Lung (tissue), 12 donors: ENCODE measurements around the gene PTCD2. TPM values are rescaled to one million over a fixed set of nuclear protein-coding genes. Genes with fewer than 3 reads are reported as not detected.

Experiments used
- ATAC-seq: fragments of 200-7000 bp; cut with Tn5 transposase; one replicate; pipeline ENCODE4 v1.9.1; 2020; ENCODE audit warnings: moderate number of reproducible peaks; ENCODE audit not compliant: insufficient read depth, low FRiP score
- DNase-seq, 3 donors: peaks; one replicate each; pipeline ENCODE4 v3.0.0-alpha.2; 2013 to 2017
- H3K27ac ChIP-seq, 2 donors: one replicate each; pipeline ENCODE4 v1.5.1; 2013; ENCODE audit warnings: mild to moderate bottlenecking in 2 of 2, moderate library complexity in 2 of 2, control low read depth in 1 of 2, inconsistent platforms in 1 of 2, low read depth in 1 of 2, low read length in 1 of 2
- H3K27me3 ChIP-seq, 3 donors: one replicate each; pipeline ENCODE4 v1.5.1; 2013; ENCODE audit warnings: low read length in 2 of 3; ENCODE audit not compliant: control insufficient read depth in 3 of 3, insufficient read depth in 3 of 3
- H3K36me3 ChIP-seq, 4 donors: one replicate each; pipeline ENCODE4 v1.5.1; 2013; ENCODE audit warnings: low read length in 4 of 4, mild to moderate bottlenecking in 1 of 4, moderate library complexity in 1 of 4; ENCODE audit not compliant: control insufficient read depth in 4 of 4, insufficient read depth in 4 of 4
- H3K4me1 ChIP-seq, 5 donors: one replicate each; pipeline ENCODE4 v1.5.1; 2013; ENCODE audit warnings: low read length in 5 of 5, mild to moderate bottlenecking in 2 of 5, moderate library complexity in 1 of 5; ENCODE audit not compliant: control insufficient read depth in 5 of 5, insufficient read depth in 5 of 5
- H3K4me3 ChIP-seq: one replicate; pipeline ENCODE4 v1.5.1; 2013; ENCODE audit warnings: mild to moderate bottlenecking, control low read depth, moderate library complexity
- H3K9ac ChIP-seq, 2 donors: one replicate each; pipeline ENCODE4 v1.5.1; 2013; ENCODE audit warnings: low read length in 2 of 2, control low read depth in 1 of 2; ENCODE audit not compliant: insufficient read depth in 1 of 2
- H3K9me3 ChIP-seq, 4 donors: one replicate each; pipeline ENCODE4 v1.5.1; 2013; ENCODE audit warnings: low read length in 3 of 4, mild to moderate bottlenecking in 1 of 4, moderate library complexity in 1 of 4; ENCODE audit not compliant: control insufficient read depth in 4 of 4, insufficient read depth in 3 of 4
- WGBS, 2 donors: extraction: QIAGEN DNeasy Blood & Tissue Kit; methylation state at CpG; one replicate each; pipeline ENCODE4 v1.1.7; 2013; 5-methylcytosine and 5-hydroxymethylcytosine counted together
- polyA plus RNA-seq, 2 donors: library from polyadenylated mRNA; stranded (reverse); fragments of 200-250 nt; gene quantifications; one replicate each; pipeline ENCODE4 v1.2.1, GENCODE V29; 2013
- total RNA-seq, 2 donors: library from RNA; depleted of rRNA in 1 of 2; stranded (reverse); fragments of >200 nt in 1 of 2; gene quantifications; one replicate each; pipeline ENCODE4 v1.2.1, GENCODE V29; 2014 to 2021
- TF ChIP-seq, protein P1 (sequence below): IDR thresholded peaks from 2 replicates; pipeline ENCODE4 v1.5.1; 2012; ENCODE audit warnings: mild to moderate bottlenecking; ENCODE audit errors: control extremely low read depth, extremely low read depth
- donor health status: control.
- donor health status: control.
- donor health status: Bipolar disorder and iron deficiency.
- donor health status: healthy.
- donor health status: DM: yes; HTN: yes; CAD: no.

Gene PTCD2
- total and polyA plus RNA-seq, 4 donors, result 1.9 to 12.0 (median 6.3) TPM

GRCh38 chr5:72283358-72283757, 36.8 kb upstream of the PTCD2 start:
- WGBS, 2 donors, result 77 to 83% methylated on average over 2 of the region's 2 CpGs
- TF ChIP-seq, protein P1, sequence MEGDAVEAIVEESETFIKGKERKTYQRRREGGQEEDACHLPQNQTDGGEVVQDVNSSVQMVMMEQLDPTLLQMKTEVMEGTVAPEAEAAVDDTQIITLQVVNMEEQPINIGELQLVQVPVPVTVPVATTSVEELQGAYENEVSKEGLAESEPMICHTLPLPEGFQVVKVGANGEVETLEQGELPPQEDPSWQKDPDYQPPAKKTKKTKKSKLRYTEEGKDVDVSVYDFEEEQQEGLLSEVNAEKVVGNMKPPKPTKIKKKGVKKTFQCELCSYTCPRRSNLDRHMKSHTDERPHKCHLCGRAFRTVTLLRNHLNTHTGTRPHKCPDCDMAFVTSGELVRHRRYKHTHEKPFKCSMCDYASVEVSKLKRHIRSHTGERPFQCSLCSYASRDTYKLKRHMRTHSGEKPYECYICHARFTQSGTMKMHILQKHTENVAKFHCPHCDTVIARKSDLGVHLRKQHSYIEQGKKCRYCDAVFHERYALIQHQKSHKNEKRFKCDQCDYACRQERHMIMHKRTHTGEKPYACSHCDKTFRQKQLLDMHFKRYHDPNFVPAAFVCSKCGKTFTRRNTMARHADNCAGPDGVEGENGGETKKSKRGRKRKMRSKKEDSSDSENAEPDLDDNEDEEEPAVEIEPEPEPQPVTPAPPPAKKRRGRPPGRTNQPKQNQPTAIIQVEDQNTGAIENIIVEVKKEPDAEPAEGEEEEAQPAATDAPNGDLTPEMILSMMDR, result no peak

GRCh38 chr5:72284559-72285423, 35.4 kb upstream of the PTCD2 start:
- TF ChIP-seq, protein P1, result no peak
- no peak overlapping the region for H3K4me3 ChIP-seq
- DNase-seq, result no peak
- H3K9me3 ChIP-seq, result no peaks in the 10 kb centered on the region
- peaks cover 0 to 20% (median 10%) of the 10 kb centered on the region in 5 donors for H3K4me1 ChIP-seq
- H3K27ac ChIP-seq, result no peak overlapping the region
- H3K27me3 ChIP-seq, result no peaks in the 10 kb centered on the region
- no peak overlapping the region for H3K9ac ChIP-seq
- ATAC-seq, result no peak
- H3K36me3 ChIP-seq, result peaks cover 0 to 7% (median 0%) of the 10 kb centered on the region in 4 donors
- WGBS, 2 donors, result 68 to 83% methylated on average over 3 of the region's 3 CpGs

More at GRCh38 chr5:72283358-72283757, 36.8 kb upstream of the PTCD2 start:
- Histone ChIP-seq H3K4me3 (no peak overlapping the region), H3K9ac (no peak overlapping the region), H3K4me1 (peaks cover 0 to 20% (median 6%) of the 10 kb centered on the region in 5 donors), H3K27me3 (no peaks in the 10 kb centered on the region), H3K9me3 (no peaks in the 10 kb centered on the region), H3K27ac (no peak overlapping the region), H3K36me3 (peaks cover 0 to 4% (median 1%) of the 10 kb centered on the region in 4 donors)
- DNase-seq (no peak), ATAC-seq (no peak)

DNA sequence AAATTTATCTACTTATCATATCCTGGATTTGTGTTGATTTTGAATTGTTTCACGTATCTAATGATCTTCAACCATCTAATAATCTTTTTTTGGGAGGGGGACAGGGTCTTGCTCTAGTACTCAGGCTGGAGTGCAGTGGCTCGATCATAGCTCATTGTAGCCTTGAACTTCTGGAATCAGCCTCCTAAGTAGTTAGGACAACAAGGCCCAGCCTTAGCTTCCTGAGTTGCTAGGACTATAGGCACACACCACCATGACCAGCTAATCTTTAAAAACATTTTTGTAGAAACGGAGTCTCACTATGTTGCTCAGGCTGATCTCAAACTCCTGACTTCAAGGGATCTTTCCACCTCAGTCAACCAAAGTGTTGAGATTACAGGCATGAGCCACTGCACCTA, 34.8 kb upstream of the PTCD2 start:
- TF ChIP-seq, protein P1, result no peak
- peaks cover 0 to 20% (median 10%) of the 10 kb centered on the region in 5 donors for H3K4me1 ChIP-seq
- DNase-seq (no peak), ATAC-seq (no peak)
- H3K9ac ChIP-seq, result no peak overlapping the region
- H3K36me3 ChIP-seq, result peaks cover 0 to 7% (median 4%) of the 10 kb centered on the region in 4 donors
- no peaks in the 10 kb centered on the region for H3K9me3 ChIP-seq
- no peak overlapping the region for H3K27ac ChIP-seq
- WGBS, 2 donors, result 95 to 100% methylated on average over 3 of the region's 3 CpGs
- H3K4me3 ChIP-seq, result no peak overlapping the region
- no peaks in the 10 kb centered on the region for H3K27me3 ChIP-seq
